Endothelial cell (in vitro differentiated cells): ENCODE results near the gene IFT80. TPM values are rescaled to one million over a fixed set of nuclear protein-coding genes. Genes with fewer than 3 reads are reported as not detected.

Source experiments
- DNase-seq: peaks from one replicate; pipeline ENCODE4 v3.0.0; 2021; ENCODE audit warnings: low spot score
- H3K27ac Mint-ChIP-seq: one replicate; pipeline ENCODE4 v1.8.0; 2021; ENCODE audit warnings: mixed read lengths, inconsistent platforms; ENCODE audit not compliant: unreplicated experiment
- H3K27me3 Mint-ChIP-seq: one replicate; pipeline ENCODE4 v1.8.0; 2021; ENCODE audit warnings: mild to moderate bottlenecking, moderate library complexity, mixed read lengths, inconsistent platforms; ENCODE audit not compliant: unreplicated experiment
- H3K36me3 Mint-ChIP-seq: one replicate; pipeline ENCODE4 v1.8.0; 2021; ENCODE audit warnings: mild to moderate bottlenecking, low read depth, mixed read lengths, inconsistent platforms; ENCODE audit not compliant: unreplicated experiment
- H3K4me1 Mint-ChIP-seq: one replicate; pipeline ENCODE4 v1.8.0; 2021; ENCODE audit warnings: mild to moderate bottlenecking, mixed read lengths, inconsistent platforms; ENCODE audit not compliant: unreplicated experiment
- H3K4me3 Mint-ChIP-seq: one replicate; pipeline ENCODE4 v1.8.0; 2021; ENCODE audit warnings: mild to moderate bottlenecking, mixed read lengths, inconsistent platforms; ENCODE audit not compliant: unreplicated experiment
- H3K9me3 Mint-ChIP-seq: one replicate; pipeline ENCODE4 v1.8.0; 2021; ENCODE audit warnings: mixed read lengths, inconsistent platforms; ENCODE audit not compliant: unreplicated experiment
- CTCF ChIP-seq: fragments of 200-600 bp; sonication (generic); IDR thresholded peaks from one replicate; pipeline ENCODE4 v1.5.0; 2021; ENCODE audit warnings: antibody characterized with exemption; ENCODE audit not compliant: unreplicated experiment
- total RNA-seq: library from RNA; stranded (reverse); fragmentation: NEBNext Ultra II Directional; extraction: Animal tissue kit (Norgen Biotek cat#: 25700); gene quantifications from one replicate; pipeline ENCODE4 v1.2.1, GENCODE V29; 2021; ENCODE audit not compliant: unreplicated experiment

IFT80 gene
- total RNA-seq, 1 donor from 2014 or later = 33.2 TPM

- Mint-ChIP-seq H3K36me3 (no peaks in the 10 kb centered on the region), H3K27me3 (no peaks in the 10 kb centered on the region), H3K4me1 (peaks cover 5% of the 10 kb centered on the region), H3K9me3 (no peaks in the 10 kb centered on the region), H3K27ac (no peak overlapping the region), H3K4me3 (no peak overlapping the region)
- DNase-seq = no peak
- TF ChIP-seq CTCF = no peak
Measured at GRCh38 chr3:160319322-160319721, 79.7 kb downstream of the IFT80 start.

- Mint-ChIP-seq H3K36me3 (no peaks in the 10 kb centered on the region), H3K27ac (no peak overlapping the region), H3K27me3 (no peaks in the 10 kb centered on the region), H3K9me3 (no peaks in the 10 kb centered on the region), H3K4me1 (peaks cover 8% of the 10 kb centered on the region), H3K4me3 (no peak overlapping the region)
- DNase-seq = no peak
- no peak for TF ChIP-seq CTCF
Measured at GRCh38 chr3:160314995-160315394, 84.0 kb downstream of the IFT80 start.

GRCh38 chr3:160312014-160312624, 86.9 kb downstream of the IFT80 start:
- H3K27me3 Mint-ChIP-seq = no peaks in the 10 kb centered on the region
- no peak for DNase-seq

GRCh38 chr3:160302806-160303205, 96.2 kb downstream of the IFT80 start:
- Mint-ChIP-seq H3K27ac (peak overlapping the region; percentile 52), H3K4me1 (no peaks in the 10 kb centered on the region), H3K4me3 (no peak overlapping the region), H3K36me3 (peaks cover 4% of the 10 kb centered on the region), H3K9me3 (no peaks in the 10 kb centered on the region), H3K27me3 (no peaks in the 10 kb centered on the region)
- DNase-seq = no peak
- TF ChIP-seq CTCF = no peak

More at GRCh38 chr3:160312014-160312624, 86.9 kb downstream of the IFT80 start:
- peaks cover 4% of the 10 kb centered on the region for H3K36me3 Mint-ChIP-seq
- no peak overlapping the region for H3K27ac Mint-ChIP-seq
- no peak for TF ChIP-seq CTCF
- H3K9me3 Mint-ChIP-seq = no peaks in the 10 kb centered on the region
- H3K4me1 Mint-ChIP-seq = peaks cover 8% of the 10 kb centered on the region
- no peak overlapping the region for H3K4me3 Mint-ChIP-seq

- no peak overlapping the region for H3K4me3 Mint-ChIP-seq
- H3K9me3 Mint-ChIP-seq = no peaks in the 10 kb centered on the region
- H3K27me3 Mint-ChIP-seq = no peaks in the 10 kb centered on the region
- TF ChIP-seq CTCF = no peak
- no peak for DNase-seq
- H3K27ac Mint-ChIP-seq = no peak overlapping the region
- no peaks in the 10 kb centered on the region for H3K4me1 Mint-ChIP-seq
- H3K36me3 Mint-ChIP-seq = no peaks in the 10 kb centered on the region
Measured at GRCh38 chr3:160296591-160296990, 102.4 kb downstream of the IFT80 start.
